Measurements from ENCODE around the gene CARD10. TPM values are rescaled to one million over a fixed set of nuclear protein-coding genes. Genes with fewer than 3 reads are reported as not detected.
"Not testable (repeated sequence)": the region's sequence is repeated elsewhere in the genome, so short reads cannot be mapped to it uniquely, and the experiment has no call there.

The CARD10 gene
- total RNA-seq, 4 donors from 2014 or later, result 6.0 to 15.3 (median 8.8) TPM

- intact Hi-C loops (cut with DNase I), result no loop called here
- H3K9me3 ChIP-seq, result no peaks in the 10 kb centered on the region
- no peaks in the 10 kb centered on the region for H3K4me1 ChIP-seq
- TF ChIP-seq POLR2A (IDR thresholded peaks at IDR 0.05; ENCODE audit: low read depth), result no peak
- TF ChIP-seq CTCF (IDR thresholded peaks at IDR 0.05), result no peak
- no peak for TF ChIP-seq POLR2AphosphoS5 (IDR thresholded peaks at IDR 0.05)
- H3K36me3 ChIP-seq, result peaks cover 0 to 32% (median 3%) of the 10 kb centered on the region in 4 donors
- H3K4me3 ChIP-seq, result no peak overlapping the region
- peaks cover 0 to 88% (median 3%) of the 10 kb centered on the region in 4 donors for H3K27me3 ChIP-seq
- DNase-seq (ENCODE audit: extremely low spot score), result no peak
- no peak overlapping the region for H3K27ac ChIP-seq (replicated peaks in 1 of 4)
- 90% methylated on average over 4 of the region's 8 CpGs for WGBS
These were observed 49.7 kb downstream of the CARD10 start for GRCh38 chr22:37469416-37470086.

- H3K9me3 ChIP-seq; H3K27ac ChIP-seq (replicated peaks in 1 of 4); H3K4me1 ChIP-seq; intact Hi-C loops (cut with DNase I); DNase-seq (ENCODE audit: extremely low spot score); H3K4me3 ChIP-seq: not testable (repeated sequence)
- Histone ChIP-seq H3K27me3 (peaks cover 0 to 89% (median 3%) of the 10 kb centered on the region in 4 donors), H3K36me3 (peaks cover 0 to 18% (median 3%) of the 10 kb centered on the region in 4 donors)
- WGBS, result 92% methylated on average over 14 of the region's 14 CpGs
These were observed 51.0 kb downstream of the CARD10 start for GRCh38 chr22:37468201-37468695.

- no peaks in the 10 kb centered on the region for H3K9me3 ChIP-seq
- H3K4me3 ChIP-seq, result no peak overlapping the region
- no peak for DNase-seq (ENCODE audit: extremely low spot score)
- H3K27ac ChIP-seq (replicated peaks in 1 of 4), result no peak overlapping the region
- H3K4me1 ChIP-seq, result no peaks in the 10 kb centered on the region
- intact Hi-C loops (cut with DNase I), result no loop called here
- TF ChIP-seq CTCF (IDR thresholded peaks at IDR 0.05) (no peak), POLR2AphosphoS5 (IDR thresholded peaks at IDR 0.05) (no peak), EP300 (IDR thresholded peaks at IDR 0.05) (no peak), POLR2A (IDR thresholded peaks at IDR 0.05; ENCODE audit: low read depth) (no peak)
- peaks cover 0 to 12% (median 3%) of the 10 kb centered on the region in 4 donors for H3K36me3 ChIP-seq
- H3K27me3 ChIP-seq, result peaks cover 0 to 90% (median 3%) of the 10 kb centered on the region in 4 donors
- WGBS, result 90% methylated on average over 2 of the region's 14 CpGs
These were observed 51.7 kb downstream of the CARD10 start for GRCh38 chr22:37467391-37467955.

GRCh38 chr22:37464181-37464580 lies 55.0 kb downstream of the CARD10 start:
- intact Hi-C loops (cut with DNase I), result no loop called here
- DNase-seq (ENCODE audit: extremely low spot score), result no peak
- no peak overlapping the region for H3K4me3 ChIP-seq
- no peaks in the 10 kb centered on the region for H3K9me3 ChIP-seq
- no peak for TF ChIP-seq POLR2A (IDR thresholded peaks at IDR 0.05; ENCODE audit: low read depth)
- no peak for TF ChIP-seq EP300 (IDR thresholded peaks at IDR 0.05)
- no peak for TF ChIP-seq POLR2AphosphoS5 (IDR thresholded peaks at IDR 0.05)
- TF ChIP-seq CTCF (IDR thresholded peaks at IDR 0.05), result no peak
- H3K27ac ChIP-seq (replicated peaks in 1 of 4), result no peak overlapping the region
- no peaks in the 10 kb centered on the region for H3K4me1 ChIP-seq
- WGBS, result 22% methylated on average over 4 of the region's 4 CpGs
- H3K27me3 ChIP-seq, result peaks cover 0 to 90% (median 3%) of the 10 kb centered on the region in 4 donors
- peaks cover 0 to 6% (median 3%) of the 10 kb centered on the region in 4 donors for H3K36me3 ChIP-seq

- Histone ChIP-seq H3K9me3 (no peaks in the 10 kb centered on the region), H3K27me3 (peaks cover 0 to 85% (median 3%) of the 10 kb centered on the region in 4 donors), H3K27ac (replicated peaks in 1 of 4) (no peak overlapping the region), H3K4me1 (no peaks in the 10 kb centered on the region), H3K36me3 (peaks cover 0 to 6% (median 3%) of the 10 kb centered on the region in 4 donors), H3K4me3 (no peak overlapping the region)
- DNase-seq (ENCODE audit: extremely low spot score), result no peak
- intact Hi-C loops (cut with DNase I), result no loop called here
- WGBS, result 21% methylated on average over 4 of the region's 5 CpGs
- no peak for TF ChIP-seq POLR2A (IDR thresholded peaks at IDR 0.05; ENCODE audit: low read depth)
- TF ChIP-seq EP300 (IDR thresholded peaks at IDR 0.05), result no peak
- TF ChIP-seq CTCF (IDR thresholded peaks at IDR 0.05), result no peak
- no peak for TF ChIP-seq POLR2AphosphoS5 (IDR thresholded peaks at IDR 0.05)
These were observed 56.2 kb downstream of the CARD10 start for GRCh38 chr22:37462983-37463382.

Data from esophagus muscularis mucosa (tissue), 4 donors.